Prostate gland (tissue), 2 donors: ENCODE data around the gene SLC23A3. TPM values are rescaled to one million over a fixed set of nuclear protein-coding genes. Genes with fewer than 3 reads are reported as not detected.

Source experiments
- DNase-seq: peaks from one replicate; pipeline ENCODE4 v3.0.0-alpha.2; 2019; ENCODE audit warnings: low spot score
- H3K27ac ChIP-seq, 2 donors: fragments of 200-600 bp; sonication (generic); 2 replicates each; pipeline ENCODE4 v1.5.1; 2017 to 2019
- H3K27me3 ChIP-seq: fragments of 200-600 bp; sonication (generic); replicated peaks from 2 replicates; pipeline ENCODE4 v1.5.1; 2019; ENCODE audit not compliant: insufficient read depth
- H3K36me3 ChIP-seq, 2 donors: fragments of 200-600 bp; sonication (generic); 1 replicate in 1 of 2; 2 replicates in 1 of 2; pipeline versions ENCODE4 v1.5.1 to v1.8.1; 2017 to 2019
- H3K4me1 ChIP-seq: fragments of 200-600 bp; sonication (generic); replicated peaks from 2 replicates; pipeline ENCODE4 v1.5.1; 2019
- H3K4me3 ChIP-seq, 2 donors: fragments of 200-600 bp; sonication (generic); 2 replicates each; pipeline ENCODE4 v1.5.1; 2017 to 2019
- H3K9me3 ChIP-seq: fragments of 200-600 bp; sonication (generic); 2 replicates; pipeline ENCODE4 v1.5.1; 2017
- CTCF ChIP-seq, 4 experiments: fragments of 200-600 bp in 2 of 4; fragments of 450-650 bp in 2 of 4; sonication (generic) in 2 of 4; IDR thresholded peaks; 1 replicate in 3 of 4; 2 replicates in 1 of 4; pipeline ENCODE4 v1.5.1; 2016 to 2019; ENCODE audit warnings: antibody characterized with exemption in 4 of 4, mild to moderate bottlenecking in 2 of 4, moderate library complexity in 2 of 4
- POLR2A ChIP-seq: fragments of 450-650 bp; IDR thresholded peaks from one replicate; pipeline ENCODE4 v1.6.1; 2016; ENCODE audit warnings: antibody characterized with exemption, mild to moderate bottlenecking
- POLR2AphosphoS5 ChIP-seq: sonication (generic); formaldehyde crosslinking; IDR thresholded peaks from one replicate; pipeline ENCODE4 v1.6.1; 2017; ENCODE audit warnings: antibody characterized with exemption
- WGBS: methylation state at CpG from one replicate; pipeline ENCODE4 v1.1.5; 2018; 5-methylcytosine and 5-hydroxymethylcytosine counted together
- intact Hi-C: fragments of 100-400 bp; cut with DNase I; formaldehyde crosslinking; loops from one replicate; pipeline ENCODE4 v1.14.2; 2022
- total RNA-seq, 2 donors: library from RNA; depleted of rRNA; stranded (reverse); fragments of >200 nt; gene quantifications; one replicate each; pipeline ENCODE4 v1.1.0, GENCODE V29; 2016

Gene SLC23A3
- total RNA-seq, 2 donors from 2014 or later = 2.3 to 2.9 TPM

GRCh38 chr2:219178377-219179175 lies 8.7 kb upstream of the SLC23A3 start:
- TF ChIP-seq POLR2A (no peak), POLR2AphosphoS5 (no peak), CTCF (IDR thresholded peaks at IDR 0.05) (no peak)
- Histone ChIP-seq H3K4me1 (peaks cover 11% of the 10 kb centered on the region), H3K27ac (peak overlapping the region; percentile 98 to 99), H3K9me3 (no peaks in the 10 kb centered on the region), H3K4me3 (peak overlapping the region; percentile 73 to 82), H3K27me3 (no peaks in the 10 kb centered on the region), H3K36me3 (peaks cover 0 to 24% of the 10 kb centered on the region in 2 donors)
- 3% methylated on average over 45 of the region's 45 CpGs for WGBS
- peak; percentile 39 for DNase-seq
- intact Hi-C loops = loop anchor here (5.0 to 10.0 kb wide), 3 partner anchors 39 to 336 kb away; partner anchors contain the start of genes ABCB6, ASIC4 and DNPEP

GRCh38 chr2:219177552-219178376 lies 7.9 kb upstream of the SLC23A3 start, which contains the start of gene RETREG2:
RETREG2 (plus strand) TSS chr2:219178275; CDS start chr2:219178353, 78 bp downstream.
- peaks cover 0 to 18% of the 10 kb centered on the region in 2 donors for H3K36me3 ChIP-seq
- H3K27ac ChIP-seq = peak within 1 kb of the TSS; percentile 98 to 99
- intact Hi-C loops = loop anchor here (5.0 to 10.0 kb wide), 3 partner anchors 40 to 337 kb away; partner anchors contain the start of genes ABCB6, ASIC4 and DNPEP
- H3K4me1 ChIP-seq = peaks cover 11% of the 10 kb centered on the region
- peak within 1 kb of the TSS; percentile 73 to 82 for H3K4me3 ChIP-seq
- TF ChIP-seq POLR2A (peak; percentile 96), POLR2AphosphoS5 (peak; percentile 89), CTCF (IDR thresholded peaks at IDR 0.05) (peak; percentile 54 to 70 (median 66))
- H3K27me3 ChIP-seq = no peaks in the 10 kb centered on the region
- DNase-seq = peak; percentile 93
- under 1% methylated on average over 36 of the region's 67 CpGs for WGBS
- H3K9me3 ChIP-seq = no peaks in the 10 kb centered on the region

- no peaks in the 10 kb centered on the region for H3K9me3 ChIP-seq
- H3K4me3 ChIP-seq = peak within 1 kb of the TSS; percentile 73 to 82
- peak; percentile 88 for DNase-seq
- peak within 1 kb of the TSS; percentile 98 to 99 for H3K27ac ChIP-seq
- WGBS = under 1% methylated on average over 66 of the region's 69 CpGs
- no peaks in the 10 kb centered on the region for H3K27me3 ChIP-seq
- intact Hi-C loops = loop anchor here (5.0 to 10.0 kb wide), 3 partner anchors 40 to 338 kb away; partner anchors contain the start of genes ABCB6, ASIC4 and DNPEP
- TF ChIP-seq POLR2A (peak; percentile 95), CTCF (IDR thresholded peaks at IDR 0.05) (peak in 1 of 4 experiments; percentile 2), POLR2AphosphoS5 (peak; percentile 88)
- peaks cover 11% of the 10 kb centered on the region for H3K4me1 ChIP-seq
- H3K36me3 ChIP-seq = peaks cover 0 to 10% of the 10 kb centered on the region in 2 donors
Measured at GRCh38 chr2:219176818-219177551, 7.2 kb upstream of the SLC23A3 start, which contains the start of gene CNPPD1. CNPPD1 (minus strand) TSS chr2:219176925; CDS start chr2:219176828, 97 bp downstream.
